GM21390 (cell line): ENCODE data around the gene NCAM2.
"Not testable (repeated sequence)": the region's sequence is repeated elsewhere in the genome, so short reads cannot be mapped to it uniquely, and the experiment has no call there.

ENCODE experiments used
- ATAC-seq: cut with Tn5 transposase; IDR thresholded peaks from one replicate; pipeline ENCODE4 v1.9.1; 2021; ENCODE audit not compliant: unreplicated experiment

The NCAM2 gene

GRCh38 chr21:21101911-21102310, 103.7 kb downstream of the NCAM2 start:
- ATAC-seq: no peak

GRCh38 chr21:21102896-21103295, 104.7 kb downstream of the NCAM2 start:
- ATAC-seq: no peak

- no peak for ATAC-seq
Observed at GRCh38 chr21:21103692-21104091, 105.5 kb downstream of the NCAM2 start.

GRCh38 chr21:21109736-21110135, 111.5 kb downstream of the NCAM2 start:
- ATAC-seq: no peak

GRCh38 chr21:21111309-21111920, 113.2 kb downstream of the NCAM2 start:
- no peak for ATAC-seq

- no peak for ATAC-seq
Observed at GRCh38 chr21:21114461-21114860, 116.3 kb downstream of the NCAM2 start.

GRCh38 chr21:21119091-21119490, 120.9 kb downstream of the NCAM2 start:
- no peak for ATAC-seq

GRCh38 chr21:21122680-21123079, 124.5 kb downstream of the NCAM2 start:
- ATAC-seq: no peak

GRCh38 chr21:21132390-21132789, 134.2 kb downstream of the NCAM2 start:
- no peak for ATAC-seq

- ATAC-seq: no peak
Observed at GRCh38 chr21:21137986-21138385, 139.8 kb downstream of the NCAM2 start.

- ATAC-seq: no peak
Observed at GRCh38 chr21:21146587-21147373, 148.6 kb downstream of the NCAM2 start.

- ATAC-seq: no peak
Observed at GRCh38 chr21:21147374-21147745, 149.2 kb downstream of the NCAM2 start.

GRCh38 chr21:21148009-21148408, 149.8 kb downstream of the NCAM2 start:
- ATAC-seq: no peak

- ATAC-seq: no peak
Observed at GRCh38 chr21:21148514-21148913, 150.3 kb downstream of the NCAM2 start.

- ATAC-seq: not testable (repeated sequence)
Observed at GRCh38 chr21:21149445-21149844, 151.2 kb downstream of the NCAM2 start.

- no peak for ATAC-seq
Observed at GRCh38 chr21:21151231-21151630, 153.0 kb downstream of the NCAM2 start.

GRCh38 chr21:21156397-21156796, 158.2 kb downstream of the NCAM2 start:
- no peak for ATAC-seq

GRCh38 chr21:21156957-21157356, 158.7 kb downstream of the NCAM2 start:
- no peak for ATAC-seq

GRCh38 chr21:21158376-21158918, 160.2 kb downstream of the NCAM2 start:
- ATAC-seq: no peak

GRCh38 chr21:21159253-21159899, 161.2 kb downstream of the NCAM2 start:
- no peak for ATAC-seq

- ATAC-seq: no peak
Observed at GRCh38 chr21:21162786-21163185, 164.6 kb downstream of the NCAM2 start.

- no peak for ATAC-seq
Observed at GRCh38 chr21:21163904-21164303, 165.7 kb downstream of the NCAM2 start.
